IMR-90 (cell line): ENCODE measurements around the gene RPH3AL. TPM values are rescaled to one million over a fixed set of nuclear protein-coding genes. Genes with fewer than 3 reads are reported as not detected.

ENCODE experiments used
- ATAC-seq: fragments of 200-7000 bp; cut with Tn5 transposase; 2 replicates; pipeline ENCODE4 v1.9.1; 2020; ENCODE audit warnings: low read depth, mild to moderate bottlenecking, moderate library complexity
- BruUV-seq: library from RNA; stranded (reverse); fragments of 400-500 nt; replicated peaks from 2 replicates; lab custom pipeline; 2021; lab: Mats Ljungman, UMichigan
- CTCF ChIA-PET: fragments of 300-600 bp; formaldehyde crosslinking; extraction: SDS; loops from one replicate; lab custom pipeline; 2021; ENCODE audit warnings: antibody characterized with exemption; lab: Yijun Ruan, JAX
- POLR2A ChIA-PET: fragments of 300-600 bp; sonication (Branson Sonifier 250); formaldehyde crosslinking; loops from one replicate; lab custom pipeline; 2022; ENCODE audit warnings: antibody characterized with exemption; ENCODE audit not compliant: unreplicated experiment; lab: Charles Lee
- DNase-seq: peaks from one replicate; pipeline ENCODE4 v3.0.0; 2013
- H2AFZ ChIP-seq: replicated peaks from 2 replicates; pipeline ENCODE3; 2013; ENCODE audit warnings: low read length, mild to moderate bottlenecking; ENCODE audit not compliant: poor library complexity
- H2AK5ac ChIP-seq: 2 replicates; pipeline ENCODE4 v1.6.1; 2013; ENCODE audit warnings: low read depth, low read length, inconsistent platforms
- H2AK9ac ChIP-seq: replicated peaks from 2 replicates; pipeline ENCODE3; 2013; ENCODE audit warnings: mild to moderate bottlenecking, low read depth, low read length, moderate library complexity; ENCODE audit not compliant: poor library complexity
- H2BK120ac ChIP-seq: 2 replicates; pipeline ENCODE4 v1.6.1; 2013; ENCODE audit warnings: low read depth, low read length, inconsistent platforms
- H2BK15ac ChIP-seq: 3 replicates; pipeline ENCODE4 v1.6.1; 2013; ENCODE audit warnings: low read depth, low read length, inconsistent platforms
- H2BK20ac ChIP-seq: 2 replicates; pipeline ENCODE4 v1.6.1; 2013; ENCODE audit warnings: low read depth, mild to moderate bottlenecking, inconsistent platforms, low read length, moderate library complexity
- H2BK5ac ChIP-seq: 2 replicates; pipeline ENCODE4 v1.6.1; 2013; ENCODE audit warnings: mild to moderate bottlenecking, low read depth, low read length, inconsistent platforms; ENCODE audit not compliant: poor library complexity, severe bottlenecking
- H3K14ac ChIP-seq: replicated peaks from 2 replicates; pipeline ENCODE4 v1.6.1; 2013; ENCODE audit warnings: low read depth, low read length, inconsistent platforms
- H3K18ac ChIP-seq: 2 replicates; pipeline ENCODE4 v1.6.1; 2013; ENCODE audit warnings: low read depth, low read length, control low read depth
- H3K23ac ChIP-seq: 2 replicates; pipeline ENCODE4 v1.6.1; 2013; ENCODE audit warnings: low read depth, low read length, inconsistent platforms
- H3K27ac ChIP-seq: 2 replicates; pipeline ENCODE4 v1.5.1; 2013; ENCODE audit warnings: mild to moderate bottlenecking, control low read depth, low read length; ENCODE audit not compliant: insufficient read depth
- H3K27me3 ChIP-seq: 2 replicates; pipeline ENCODE4 v1.6.1; 2013; ENCODE audit warnings: low read length; ENCODE audit not compliant: control insufficient read depth, insufficient read depth
- H3K36me3 ChIP-seq: 2 replicates; pipeline ENCODE4 v1.6.1; 2013; ENCODE audit warnings: low read length, mixed read lengths; ENCODE audit not compliant: control insufficient read depth, insufficient read depth
- H3K4ac ChIP-seq: 2 replicates; pipeline ENCODE4 v1.6.1; 2013; ENCODE audit warnings: low read depth, low read length, inconsistent platforms
- H3K4me1 ChIP-seq: 2 replicates; pipeline ENCODE4 v1.6.1; 2013; ENCODE audit warnings: low read length, mixed read lengths; ENCODE audit not compliant: control insufficient read depth, insufficient read depth
- H3K4me2 ChIP-seq: 2 replicates; pipeline ENCODE4 v1.6.1; 2013; ENCODE audit warnings: low read depth, mild to moderate bottlenecking, control low read depth, low read length, moderate library complexity
- H3K4me3 ChIP-seq: 2 replicates; pipeline ENCODE4 v1.5.1; 2013; ENCODE audit warnings: low read depth, mild to moderate bottlenecking, control low read depth, low read length, moderate library complexity; ENCODE audit not compliant: insufficient read depth
- H3K56ac ChIP-seq: 2 replicates; pipeline ENCODE4 v1.6.1; 2013; ENCODE audit warnings: low read length, inconsistent platforms; ENCODE audit not compliant: insufficient read depth; ENCODE audit errors: extremely low read depth
- H3K79me1 ChIP-seq, 2 experiments: 2 replicates each; pipeline ENCODE4 v1.6.1; 2013; ENCODE audit warnings: low read length in 2 of 2, inconsistent platforms in 1 of 2, low read depth in 1 of 2
- H3K9ac ChIP-seq: 2 replicates; pipeline ENCODE4 v1.6.1; 2013; ENCODE audit warnings: low read depth, low read length, control low read depth
- H3K9me1 ChIP-seq: 2 replicates; pipeline ENCODE4 v1.6.1; 2013; ENCODE audit warnings: low read length, inconsistent platforms; ENCODE audit not compliant: insufficient read depth
- H3K9me3 ChIP-seq: 2 replicates; pipeline ENCODE4 v1.6.1; 2013; ENCODE audit warnings: low read length; ENCODE audit not compliant: control insufficient read depth, insufficient read depth
- H4K20me1 ChIP-seq: 2 replicates; pipeline ENCODE4 v1.6.1; 2013; ENCODE audit warnings: low read length, inconsistent platforms; ENCODE audit not compliant: insufficient read depth
- H4K5ac ChIP-seq: 2 replicates; pipeline ENCODE4 v1.6.1; 2013; ENCODE audit warnings: mild to moderate bottlenecking, low read depth, low read length, control low read depth
- H4K8ac ChIP-seq, 2 experiments: 2 replicates each; pipeline ENCODE4 v1.6.1; 2013; ENCODE audit warnings: low read depth in 2 of 2, low read length in 2 of 2, control low read depth in 1 of 2, inconsistent platforms in 1 of 2
- H4K91ac ChIP-seq: 2 replicates; pipeline ENCODE4 v1.6.1; 2013; ENCODE audit warnings: low read depth, low read length, inconsistent platforms; ENCODE audit not compliant: insufficient read depth
- BHLHE40 ChIP-seq: fragments of 150-350 bp; IDR thresholded peaks from 2 replicates; pipeline ENCODE4 v1.6.1; 2016; ENCODE audit warnings: mild to moderate bottlenecking, low read depth, low read length
- CEBPB ChIP-seq: IDR thresholded peaks from 2 replicates; pipeline ENCODE4 v1.6.1; 2012; ENCODE audit warnings: low read depth, low read length, improper control_type of control experiment
- CHD1 ChIP-seq: IDR thresholded peaks from 2 replicates; pipeline ENCODE4 v1.6.1; 2012; ENCODE audit warnings: low read depth, low read length, improper control_type of control experiment
- FOS ChIP-seq: fragments of 150-350 bp; IDR thresholded peaks from 2 replicates; pipeline ENCODE4 v1.6.1; 2016; ENCODE audit warnings: low read depth, low read length
- MAFK ChIP-seq: IDR thresholded peaks from 2 replicates; pipeline ENCODE4 v1.6.1; 2012; ENCODE audit warnings: low read depth, low read length, improper control_type of control experiment
- MAZ ChIP-seq: IDR thresholded peaks from 2 replicates; pipeline ENCODE4 v1.6.1; 2012; ENCODE audit warnings: low read depth, mild to moderate bottlenecking, low read length, improper control_type of control experiment, moderate library complexity, borderline replicate concordance
- MXI1 ChIP-seq: IDR thresholded peaks from 2 replicates; pipeline ENCODE4 v1.6.1; 2012; ENCODE audit warnings: low read depth, mild to moderate bottlenecking, low read length, moderate library complexity, borderline replicate concordance
- NFE2L2 ChIP-seq: fragments of 150-350 bp; IDR thresholded peaks from 2 replicates; pipeline ENCODE4 v1.6.1; 2016; ENCODE audit warnings: low read depth, mild to moderate bottlenecking, low read length
- POLR2A ChIP-seq: IDR thresholded peaks from 2 replicates; pipeline ENCODE4 v1.6.1; 2012; ENCODE audit warnings: mild to moderate bottlenecking, low read depth, low read length
- RAD21 ChIP-seq: IDR thresholded peaks from 2 replicates; pipeline ENCODE4 v1.6.1; 2012; ENCODE audit warnings: low read length, improper control_type of control experiment
- RCOR1 ChIP-seq: IDR thresholded peaks from 2 replicates; pipeline ENCODE4 v1.6.1; 2012; ENCODE audit warnings: mild to moderate bottlenecking, low read length, improper control_type of control experiment; ENCODE audit not compliant: insufficient replicate concordance
- RFX5 ChIP-seq: IDR thresholded peaks from 2 replicates; pipeline ENCODE4 v1.8.0; 2012; ENCODE audit warnings: low read depth, mild to moderate bottlenecking, low read length, moderate library complexity
- SMC3 ChIP-seq: fragments of 150-350 bp; IDR thresholded peaks from 2 replicates; pipeline ENCODE4 v1.6.1; 2016; ENCODE audit warnings: low read depth, mild to moderate bottlenecking, antibody characterized with exemption, low read length, moderate library complexity
- WGBS, 2 experiments: methylation state at CpG; one replicate each; pipeline versions ENCODE4 v1.1.5 to v1.1.7; 2013; ENCODE audit warnings: missing lambda C conversion rate in 2 of 2; ENCODE audit not compliant: insufficient read length in 1 of 2; ENCODE audit errors: extremely low coverage in 2 of 2; 5-methylcytosine and 5-hydroxymethylcytosine counted together
- dilution Hi-C: fragments of 300-500 bp; cut with HindIII; formaldehyde crosslinking; loops from one replicate; pipeline ENCODE4 v1.14.3; 2018; ENCODE audit warnings: low sequenced_read_pairs; ENCODE audit not compliant: unreplicated experiment
- in situ Hi-C: fragments of 300-500 bp; cut with MboI; formaldehyde crosslinking; loops from 3 replicates; pipeline ENCODE4 v1.14.3; 2019; ENCODE audit warnings: low sequenced_read_pairs, inconsistent platforms, mixed read lengths
- intact Hi-C: fragments of 100-400 bp; cut with micrococcal nuclease; formaldehyde crosslinking; loops from 2 replicates; pipeline ENCODE4 v1.10.0; 2022
- polyA plus RNA-seq, 3 experiments: library from polyadenylated mRNA; depleted of rRNA; stranded (reverse); fragments of >200 nt; gene quantifications; 2 replicates each; pipeline ENCODE4 v1.2.3, GENCODE V29; 2012; ENCODE audit warnings: low replicate concordance in 1 of 3
- total RNA-seq: library from RNA; depleted of rRNA; stranded (reverse); fragments of >200 nt; gene quantifications from 2 replicates; pipeline ENCODE4 v1.2.3, GENCODE V29; 2012
- TF ChIP-seq, protein P1 (sequence below): conservative IDR thresholded peaks from 2 replicates; pipeline ENCODE4 v1.5.1; 2012; ENCODE audit warnings: mild to moderate bottlenecking, low read depth, low read length, improper control_type of control experiment
- TF ChIP-seq, protein P2 (sequence below): fragments of 150-350 bp; IDR thresholded peaks from 2 replicates; pipeline ENCODE4 v1.6.1; 2017; ENCODE audit warnings: mild to moderate bottlenecking, antibody characterized with exemption, low read length, low read depth
- TF ChIP-seq, protein P3 (sequence below): fragments of 150-350 bp; IDR thresholded peaks from 2 replicates; pipeline ENCODE4 v1.6.1; 2016; ENCODE audit warnings: low read depth, mild to moderate bottlenecking, low read length, moderate library complexity, borderline replicate concordance

RPH3AL gene
- total and polyA plus RNA-seq, 2 of the 4 experiments (the other 2 are of a cell fraction): 1.8 to 2.5 TPM

DNA sequence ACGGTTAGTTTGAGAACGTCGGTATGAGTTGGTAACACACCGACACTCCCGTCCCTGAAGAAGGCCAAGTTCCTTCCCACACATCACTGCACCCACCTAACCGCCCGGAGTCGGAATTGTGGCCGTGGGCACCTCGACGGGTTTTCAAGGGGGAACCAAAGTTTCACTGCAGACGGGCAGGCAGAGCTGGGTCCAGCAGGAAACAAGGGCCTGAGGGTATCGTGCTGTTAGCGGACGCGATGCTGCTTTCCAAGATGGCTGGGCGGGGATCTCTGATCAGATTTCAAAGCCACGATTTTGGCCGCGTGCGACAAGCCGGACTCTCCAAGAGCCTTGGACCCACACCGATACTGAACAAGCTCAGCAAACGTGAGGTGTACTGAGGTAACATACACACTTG lies 88.8 kb downstream of the RPH3AL start:
- Histone ChIP-seq H2AK9ac (no peak overlapping the region), H3K14ac (no peak overlapping the region), H3K4me1 (no peaks in the 10 kb centered on the region), H3K4me3 (no peak overlapping the region), H2AK5ac (no peak overlapping the region), H4K20me1 (no peaks in the 10 kb centered on the region), H2BK15ac (no peak overlapping the region), H3K23ac (no peak overlapping the region), H4K91ac (no peak overlapping the region), H3K18ac (no peak overlapping the region), H2AFZ (no peak overlapping the region), H3K79me1 (no peaks in the 10 kb centered on the region), H2BK120ac (no peak overlapping the region), H3K56ac (no peak overlapping the region), H3K27ac (no peak overlapping the region), H4K5ac (no peak overlapping the region), H2BK5ac (no peak overlapping the region), H2BK20ac (no peak overlapping the region), H3K4me2 (no peak overlapping the region), H3K9me3 (peaks cover 3% of the 10 kb centered on the region; the same call in 1 of the 2 replicates), H3K36me3 (no peaks in the 10 kb centered on the region), H4K8ac (no peak overlapping the region), H3K9ac (no peak overlapping the region), H3K4ac (no peak overlapping the region), H3K27me3 (peaks cover 15% of the 10 kb centered on the region; the same call in 1 of the 2 replicates), H3K9me1 (no peaks in the 10 kb centered on the region)
- ChIA-PET CTCF (no interaction called here), POLR2A (no interaction called here)
- no peak for ATAC-seq
- 84% methylated on average over 16 of the region's 24 CpGs; no CpG with 5 or more reads in 1 of the 2 experiments for WGBS, 2 experiments
- dilution Hi-C loops (no loop called here), in situ Hi-C loops (no loop called here), intact Hi-C loops (no loop called here)
- BruUV-seq: no TSS peak
- no peak for DNase-seq
- no peak for TF ChIP-seq RCOR1
- TF ChIP-seq MAFK: no peak
- TF ChIP-seq CEBPB: no peak
- no peak for TF ChIP-seq CHD1
- TF ChIP-seq POLR2A: no peak
- TF ChIP-seq RAD21: no peak
- TF ChIP-seq, protein P1, sequence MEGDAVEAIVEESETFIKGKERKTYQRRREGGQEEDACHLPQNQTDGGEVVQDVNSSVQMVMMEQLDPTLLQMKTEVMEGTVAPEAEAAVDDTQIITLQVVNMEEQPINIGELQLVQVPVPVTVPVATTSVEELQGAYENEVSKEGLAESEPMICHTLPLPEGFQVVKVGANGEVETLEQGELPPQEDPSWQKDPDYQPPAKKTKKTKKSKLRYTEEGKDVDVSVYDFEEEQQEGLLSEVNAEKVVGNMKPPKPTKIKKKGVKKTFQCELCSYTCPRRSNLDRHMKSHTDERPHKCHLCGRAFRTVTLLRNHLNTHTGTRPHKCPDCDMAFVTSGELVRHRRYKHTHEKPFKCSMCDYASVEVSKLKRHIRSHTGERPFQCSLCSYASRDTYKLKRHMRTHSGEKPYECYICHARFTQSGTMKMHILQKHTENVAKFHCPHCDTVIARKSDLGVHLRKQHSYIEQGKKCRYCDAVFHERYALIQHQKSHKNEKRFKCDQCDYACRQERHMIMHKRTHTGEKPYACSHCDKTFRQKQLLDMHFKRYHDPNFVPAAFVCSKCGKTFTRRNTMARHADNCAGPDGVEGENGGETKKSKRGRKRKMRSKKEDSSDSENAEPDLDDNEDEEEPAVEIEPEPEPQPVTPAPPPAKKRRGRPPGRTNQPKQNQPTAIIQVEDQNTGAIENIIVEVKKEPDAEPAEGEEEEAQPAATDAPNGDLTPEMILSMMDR: no peak
- TF ChIP-seq, protein P2, sequence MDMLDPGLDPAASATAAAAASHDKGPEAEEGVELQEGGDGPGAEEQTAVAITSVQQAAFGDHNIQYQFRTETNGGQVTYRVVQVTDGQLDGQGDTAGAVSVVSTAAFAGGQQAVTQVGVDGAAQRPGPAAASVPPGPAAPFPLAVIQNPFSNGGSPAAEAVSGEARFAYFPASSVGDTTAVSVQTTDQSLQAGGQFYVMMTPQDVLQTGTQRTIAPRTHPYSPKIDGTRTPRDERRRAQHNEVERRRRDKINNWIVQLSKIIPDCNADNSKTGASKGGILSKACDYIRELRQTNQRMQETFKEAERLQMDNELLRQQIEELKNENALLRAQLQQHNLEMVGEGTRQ: no peak
- TF ChIP-seq BHLHE40: no peak
- TF ChIP-seq NFE2L2: no peak
- TF ChIP-seq FOS: no peak
- TF ChIP-seq, protein P3, sequence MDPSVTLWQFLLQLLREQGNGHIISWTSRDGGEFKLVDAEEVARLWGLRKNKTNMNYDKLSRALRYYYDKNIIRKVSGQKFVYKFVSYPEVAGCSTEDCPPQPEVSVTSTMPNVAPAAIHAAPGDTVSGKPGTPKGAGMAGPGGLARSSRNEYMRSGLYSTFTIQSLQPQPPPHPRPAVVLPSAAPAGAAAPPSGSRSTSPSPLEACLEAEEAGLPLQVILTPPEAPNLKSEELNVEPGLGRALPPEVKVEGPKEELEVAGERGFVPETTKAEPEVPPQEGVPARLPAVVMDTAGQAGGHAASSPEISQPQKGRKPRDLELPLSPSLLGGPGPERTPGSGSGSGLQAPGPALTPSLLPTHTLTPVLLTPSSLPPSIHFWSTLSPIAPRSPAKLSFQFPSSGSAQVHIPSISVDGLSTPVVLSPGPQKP: no peak
- no peak for TF ChIP-seq RFX5
- no peak for TF ChIP-seq SMC3
- no peak for TF ChIP-seq MXI1
- no peak for TF ChIP-seq MAZ
